Measurements from ENCODE around the gene STIL.
"Not testable (repeated sequence)": the region's sequence is repeated elsewhere in the genome, so short reads cannot be mapped to it uniquely, and the experiment has no call there.

The STIL gene

GRCh38 chr1:47219590-47220220, 94.2 kb downstream of the STIL start:
- DNase-seq (ENCODE audit: low read depth in 2 of 2): no peak

- DNase-seq (ENCODE audit: low read depth in 2 of 2): no peak
Measured at GRCh38 chr1:47219001-47219400, 94.9 kb downstream of the STIL start.

DNA sequence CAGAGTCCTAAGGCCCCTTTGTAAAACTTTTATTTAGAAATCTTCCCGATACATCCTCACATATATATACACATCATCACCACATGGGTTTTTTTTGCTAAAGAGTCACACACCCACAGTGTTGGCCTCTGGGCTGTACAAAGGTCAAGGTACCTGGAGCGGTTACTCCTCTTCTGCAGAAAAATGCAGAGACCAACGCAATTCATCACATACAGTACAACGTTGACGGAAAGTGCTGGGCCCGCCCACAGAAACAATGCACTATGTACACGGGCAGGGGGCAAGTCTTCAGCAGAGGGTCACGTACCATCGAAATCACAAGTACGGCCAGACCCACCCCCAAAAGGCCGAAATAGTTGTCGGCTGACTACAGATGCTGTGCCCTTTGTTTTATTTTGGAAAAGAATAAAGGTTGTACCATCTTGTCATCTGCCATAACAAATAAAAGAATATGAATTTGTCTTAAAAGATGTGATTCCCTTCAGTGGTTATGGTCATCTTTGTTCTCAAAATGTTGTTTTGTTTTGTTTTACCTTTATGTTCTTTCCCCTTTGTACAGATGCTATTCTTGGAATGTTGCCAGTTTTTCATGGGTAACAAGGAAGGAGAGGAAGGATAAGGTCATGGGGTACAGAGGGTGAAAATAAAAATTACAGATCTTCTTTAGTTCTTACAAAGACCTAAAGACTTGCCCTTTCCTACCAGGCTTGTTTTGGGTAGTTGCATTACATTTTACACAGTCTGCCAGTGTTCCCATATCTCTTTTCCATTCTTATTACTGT, 97.5 kb downstream of the STIL start:
- DNase-seq (ENCODE audit: low read depth in 2 of 2): no peak

DNA sequence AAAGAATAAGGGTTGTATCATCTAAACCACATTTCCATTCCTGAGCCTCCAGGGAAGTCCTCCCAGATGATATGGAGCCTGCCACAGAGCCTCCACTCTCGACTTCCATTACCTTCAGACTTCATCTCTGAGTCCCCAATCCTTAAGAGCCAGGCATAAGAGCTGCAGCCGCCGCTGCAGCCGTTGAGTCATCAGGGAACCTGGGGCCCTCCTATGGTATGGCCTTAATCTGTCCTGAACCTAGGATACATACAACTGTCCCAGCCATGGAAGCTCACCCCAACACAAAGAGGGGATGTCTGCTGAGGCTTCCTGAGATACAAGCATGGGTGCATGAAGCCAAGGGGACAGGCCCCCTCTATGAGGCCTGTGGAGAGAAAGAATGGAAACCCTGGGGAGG, 98.2 kb downstream of the STIL start:
- no peak for DNase-seq (ENCODE audit: low read depth in 2 of 2)

DNA sequence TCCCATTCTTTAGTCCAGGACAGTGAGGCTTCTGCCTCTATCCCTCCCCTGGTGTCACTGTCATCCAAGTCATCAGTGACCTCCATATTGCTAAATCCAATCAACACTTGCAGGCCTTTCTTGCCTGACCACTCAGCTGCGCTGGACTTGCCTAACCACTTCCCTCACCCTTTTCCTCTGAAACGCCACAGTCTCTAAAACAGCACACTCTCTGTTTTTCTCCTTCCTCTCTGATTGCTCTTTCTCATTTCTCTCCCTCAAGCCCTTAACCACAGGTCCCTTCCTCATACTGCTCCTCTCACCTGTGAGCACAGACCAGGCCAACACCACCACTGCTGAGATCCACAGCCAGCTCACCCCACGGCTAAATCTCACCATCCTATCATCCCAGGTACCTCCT, 99.4 kb downstream of the STIL start:
- DNase-seq (ENCODE audit: low read depth in 2 of 2): no peak

DNA sequence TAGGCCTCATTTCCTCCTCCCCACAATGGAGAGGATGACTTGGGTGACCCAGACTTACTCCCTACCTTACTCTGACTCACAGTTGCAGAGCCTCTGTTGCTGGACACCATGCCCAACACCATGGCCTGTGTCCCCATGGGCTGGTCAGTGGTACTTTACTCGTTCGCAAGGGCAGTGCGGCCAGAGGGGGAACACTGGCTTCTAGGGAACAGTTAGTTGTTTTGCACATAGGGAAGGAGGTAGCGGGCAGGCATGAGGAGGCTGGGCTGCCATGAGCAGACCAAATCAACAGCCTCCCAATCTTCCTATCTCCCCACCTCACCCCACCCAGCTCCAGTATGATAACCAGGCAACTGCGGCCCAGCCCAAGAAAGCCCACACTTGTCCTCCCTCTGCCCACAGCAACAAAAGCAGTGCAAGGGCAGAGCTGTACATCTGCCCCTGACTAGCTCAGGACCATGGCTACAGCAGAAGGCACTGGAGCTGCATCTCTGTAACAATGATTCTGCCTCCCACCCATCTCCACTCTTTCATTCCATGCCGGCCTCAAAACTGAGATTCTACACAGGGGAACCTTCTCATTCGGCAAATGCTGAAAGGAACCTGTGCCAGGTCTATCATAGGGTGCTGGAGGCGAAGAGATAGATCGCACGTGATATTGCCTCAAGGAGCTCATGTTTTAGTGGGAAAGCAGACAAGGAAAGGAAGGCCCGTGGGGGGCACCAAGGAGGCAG, 100.5 kb downstream of the STIL start:
- DNase-seq (ENCODE audit: low read depth in 2 of 2): no peak

GRCh38 chr1:47212636-47213229, 101.2 kb downstream of the STIL start:
- DNase-seq (ENCODE audit: low read depth in 2 of 2): no peak

GRCh38 chr1:47211796-47212269, 102.1 kb downstream of the STIL start:
- DNase-seq (ENCODE audit: low read depth in 2 of 2): no peak

- DNase-seq (ENCODE audit: low read depth in 2 of 2): no peak
Measured at GRCh38 chr1:47210666-47211065, 103.3 kb downstream of the STIL start.

DNA sequence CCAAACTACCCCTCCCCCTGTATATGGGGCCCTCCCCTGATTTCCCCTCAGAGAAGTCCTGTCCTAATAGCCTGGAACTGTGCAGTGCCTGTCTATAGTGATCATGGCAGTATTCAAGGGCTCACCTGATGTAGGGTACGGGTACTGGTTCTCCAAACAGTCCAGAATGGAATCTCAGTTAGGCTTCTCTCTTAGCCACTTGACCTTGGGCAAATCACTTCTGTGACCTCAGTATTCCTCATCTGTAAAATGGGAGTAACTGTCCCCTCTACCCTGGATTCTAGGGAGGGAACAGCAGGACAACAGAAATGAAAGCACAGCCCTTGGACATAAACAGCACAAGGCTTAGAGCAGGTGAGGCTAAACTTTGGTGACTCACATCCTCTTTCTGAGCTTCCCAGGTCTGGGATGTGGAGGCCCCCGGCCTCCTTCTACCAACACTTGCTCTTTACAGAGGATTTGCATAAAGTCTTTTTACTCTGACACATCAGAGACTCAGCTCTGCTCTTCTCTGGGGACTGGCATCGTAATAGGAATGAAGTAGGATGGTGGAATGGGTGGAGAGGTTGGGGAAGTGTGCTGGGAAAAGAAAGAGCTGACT, 104.1 kb downstream of the STIL start:
- DNase-seq (ENCODE audit: low read depth in 2 of 2): no peak

DNA sequence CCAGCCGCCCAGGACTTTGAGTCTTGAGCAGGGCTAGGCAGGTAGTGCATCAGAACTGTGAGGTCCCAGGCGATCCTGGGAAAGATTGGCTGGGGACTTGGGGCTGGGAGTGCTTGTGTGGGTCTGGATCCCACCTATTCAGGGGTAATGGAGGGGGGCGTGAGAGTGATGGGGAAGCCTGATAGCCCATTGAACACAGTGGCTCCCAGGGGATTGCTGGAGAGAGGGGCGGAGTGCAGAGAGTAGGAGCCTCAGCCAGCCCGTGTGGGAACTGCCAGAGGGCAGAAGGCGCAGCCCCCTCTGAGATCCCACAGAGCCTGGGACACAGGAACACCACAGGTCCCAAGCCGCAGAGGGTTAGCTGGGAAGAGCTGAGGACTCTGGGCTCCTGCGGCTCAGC, 104.9 kb downstream of the STIL start:
- no peak for DNase-seq (ENCODE audit: low read depth in 2 of 2)

DNA sequence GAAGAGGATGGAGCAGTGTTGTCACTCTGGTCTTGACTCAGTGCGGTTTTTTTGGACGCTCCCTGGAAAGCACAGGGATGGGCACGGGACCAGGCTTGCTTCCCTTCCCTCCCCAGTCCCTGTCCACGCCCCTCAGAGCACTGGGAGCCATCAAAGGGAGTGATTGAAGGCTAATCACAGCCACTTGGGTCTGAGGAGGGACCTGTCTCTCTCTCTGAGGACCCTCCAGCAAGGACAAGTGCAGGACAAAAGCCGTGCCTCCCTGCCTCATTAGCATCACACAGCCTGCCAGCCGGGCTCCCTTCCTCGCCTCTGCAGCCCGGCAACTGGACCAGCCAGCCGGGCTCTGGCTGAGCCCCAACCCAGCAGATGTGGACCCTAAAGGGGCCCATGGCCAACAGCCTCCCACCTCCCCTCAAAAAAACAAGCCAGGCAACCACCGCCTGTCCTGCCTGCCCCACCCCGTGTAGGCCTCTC, 105.5 kb downstream of the STIL start:
- DNase-seq (ENCODE audit: low read depth in 2 of 2): no peak

- no peak for DNase-seq (ENCODE audit: low read depth in 2 of 2)
Measured at GRCh38 chr1:47207803-47208373, 106.1 kb downstream of the STIL start.

DNA sequence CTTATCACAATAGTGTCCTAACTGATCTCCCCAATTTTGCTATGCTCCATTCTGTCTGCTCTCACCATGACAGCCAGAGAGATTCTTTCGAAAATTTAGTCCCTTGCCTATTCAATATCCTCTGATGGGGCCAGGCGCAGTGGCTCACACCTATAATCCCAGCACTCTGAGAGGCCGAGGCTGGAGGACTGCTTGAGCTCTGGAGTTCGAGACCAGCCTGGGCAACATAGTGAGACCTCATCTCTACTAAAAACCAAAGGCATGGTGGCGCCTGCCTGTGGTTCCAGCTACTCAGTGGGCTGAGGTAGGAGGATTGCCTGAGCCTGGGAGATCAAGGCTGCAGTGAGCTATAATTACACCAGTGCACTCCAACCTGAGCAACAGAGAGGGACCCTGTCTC, 108.0 kb downstream of the STIL start:
- no peak for DNase-seq (ENCODE audit: low read depth in 2 of 2)

- not testable (repeated sequence) for DNase-seq (ENCODE audit: low read depth in 2 of 2)
Measured at GRCh38 chr1:47203504-47203903, 110.4 kb downstream of the STIL start.

- DNase-seq (ENCODE audit: low read depth in 2 of 2): no peak
Measured at GRCh38 chr1:47201179-47201578, 112.8 kb downstream of the STIL start.
